GM19452 (cell line): Measurements from ENCODE around the gene SPPL2B.
"Not testable (repeated sequence)": the region's sequence is repeated elsewhere in the genome, so short reads cannot be mapped to it uniquely, and the experiment has no call there.

Source experiments
- ATAC-seq: cut with Tn5 transposase; IDR thresholded peaks from one replicate; pipeline ENCODE4 v1.9.1; 2021; ENCODE audit not compliant: unreplicated experiment

SPPL2B gene

DNA sequence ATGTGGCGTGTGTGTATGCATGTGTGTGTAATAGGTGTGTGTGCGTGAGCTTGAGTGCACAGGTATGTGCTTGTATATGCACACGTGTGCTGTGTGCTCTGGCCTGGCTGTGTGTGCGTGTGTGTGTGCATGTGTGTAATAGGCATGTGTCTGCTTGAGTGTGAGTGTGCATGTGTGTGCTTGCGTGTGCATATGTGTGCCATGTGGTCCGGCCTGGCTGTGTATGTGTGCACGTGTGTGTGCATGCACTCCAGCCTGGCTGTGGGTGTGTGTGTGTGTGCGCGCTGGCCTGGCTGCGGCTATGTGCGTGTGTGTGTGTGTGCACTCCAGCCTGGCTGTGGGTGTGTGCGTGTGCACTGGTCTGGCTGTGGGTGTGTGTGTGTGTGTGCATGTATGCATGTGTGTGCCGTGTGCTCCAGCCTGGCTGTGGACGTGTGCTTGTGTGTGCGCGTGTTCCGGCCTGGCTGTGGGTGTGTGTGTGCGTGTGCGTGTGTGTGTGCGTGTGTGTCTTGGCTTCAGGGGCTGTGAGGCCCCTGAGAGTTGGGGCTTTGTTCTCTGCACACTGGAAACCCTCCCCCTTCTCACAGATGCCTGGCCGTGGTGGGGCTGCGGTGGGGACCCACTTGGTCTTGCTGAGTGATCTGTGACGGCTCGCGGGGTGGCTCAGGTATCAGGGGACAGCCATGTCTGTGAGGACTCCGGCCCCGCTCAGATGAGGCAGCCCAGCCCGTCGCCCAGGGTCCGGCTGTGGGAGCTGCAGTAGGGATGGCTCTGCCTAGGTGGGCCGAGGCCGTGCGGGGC is 8.2 kb downstream of the SPPL2B start:
- no peak for ATAC-seq

GRCh38 chr19:2337329-2337707 is 8.8 kb downstream of the SPPL2B start:
- ATAC-seq: no peak

DNA sequence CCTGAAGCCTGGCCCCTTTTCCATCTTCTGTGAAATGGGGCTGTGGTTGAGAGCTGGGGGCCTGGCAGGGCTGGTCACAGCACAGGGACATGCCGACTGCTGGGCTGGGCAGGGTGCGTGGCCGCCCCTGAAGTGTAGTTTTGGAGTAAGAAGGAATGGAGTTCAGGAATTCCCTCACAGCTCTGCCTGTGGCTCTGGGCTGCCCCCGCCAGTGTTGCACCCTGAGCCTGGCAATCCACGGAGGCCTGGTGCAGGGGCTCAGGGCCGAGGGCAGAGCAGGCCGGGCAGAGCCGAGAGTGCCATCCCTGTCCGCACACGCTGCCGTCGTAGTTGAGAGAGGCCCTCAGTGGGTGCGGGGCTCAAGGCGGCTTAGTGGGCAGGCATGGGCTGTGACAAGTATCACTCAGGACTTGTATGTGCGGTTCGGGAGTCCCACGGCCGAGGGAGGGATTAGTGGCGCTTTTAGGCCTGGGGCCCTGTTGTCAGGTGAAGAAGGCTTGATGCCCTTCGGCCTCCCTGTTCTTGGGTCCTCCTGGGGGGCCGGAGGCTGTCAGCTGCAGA is 9.7 kb downstream of the SPPL2B start:
- no peak for ATAC-seq

GRCh38 chr19:2338751-2339643 is 10.5 kb downstream of the SPPL2B start:
- no peak for ATAC-seq

- ATAC-seq: no peak
Observed at GRCh38 chr19:2339644-2340310, 11.3 kb downstream of the SPPL2B start.

DNA sequence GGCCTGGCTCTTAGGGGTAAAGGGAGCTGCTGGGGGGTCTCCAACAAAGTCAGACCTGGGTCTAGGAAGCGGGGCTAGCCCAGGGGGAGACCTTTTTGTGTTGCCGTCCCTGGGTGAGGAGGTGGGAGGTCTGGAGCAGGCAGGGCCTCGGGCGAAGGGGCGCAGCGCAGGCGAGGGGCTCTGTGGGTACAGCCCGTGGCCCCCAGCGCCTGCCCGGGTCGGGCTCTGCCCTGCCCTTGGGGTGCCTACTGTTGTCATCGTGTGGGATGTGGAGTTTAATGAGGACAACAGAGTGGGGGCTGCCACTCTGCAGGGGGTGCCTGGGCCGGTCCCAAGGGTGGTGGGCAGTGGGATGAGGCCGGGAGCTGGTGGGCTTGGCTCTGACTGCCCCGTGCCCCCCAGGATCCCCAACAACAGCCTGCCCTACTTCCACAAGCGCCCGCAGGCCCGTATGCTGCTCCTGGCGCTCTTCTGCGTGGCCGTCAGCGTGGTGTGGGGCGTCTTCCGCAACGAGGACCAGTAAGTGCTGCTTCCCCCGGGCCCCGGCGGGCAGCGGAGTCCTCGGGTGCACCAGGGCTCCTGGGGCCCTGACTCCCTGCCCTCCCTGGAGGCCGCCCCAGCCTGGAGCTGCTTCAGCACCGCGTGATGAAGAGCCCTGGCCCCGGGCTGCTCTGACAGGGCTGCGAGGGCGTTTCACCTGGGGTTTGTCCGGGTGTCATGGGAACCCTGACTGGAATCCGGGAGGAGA is 12.2 kb downstream of the SPPL2B start:
- ATAC-seq: no peak

GRCh38 chr19:2341244-2341751 is 12.8 kb downstream of the SPPL2B start:
- ATAC-seq: no peak

GRCh38 chr19:2341982-2342381 is 13.5 kb downstream of the SPPL2B start:
- ATAC-seq: no peak

GRCh38 chr19:2342656-2343288 is 14.3 kb downstream of the SPPL2B start:
- no peak for ATAC-seq

GRCh38 chr19:2343289-2343982 is 15.0 kb downstream of the SPPL2B start:
- no peak for ATAC-seq

- no peak for ATAC-seq
Observed at GRCh38 chr19:2344381-2344870, 15.9 kb downstream of the SPPL2B start.

DNA sequence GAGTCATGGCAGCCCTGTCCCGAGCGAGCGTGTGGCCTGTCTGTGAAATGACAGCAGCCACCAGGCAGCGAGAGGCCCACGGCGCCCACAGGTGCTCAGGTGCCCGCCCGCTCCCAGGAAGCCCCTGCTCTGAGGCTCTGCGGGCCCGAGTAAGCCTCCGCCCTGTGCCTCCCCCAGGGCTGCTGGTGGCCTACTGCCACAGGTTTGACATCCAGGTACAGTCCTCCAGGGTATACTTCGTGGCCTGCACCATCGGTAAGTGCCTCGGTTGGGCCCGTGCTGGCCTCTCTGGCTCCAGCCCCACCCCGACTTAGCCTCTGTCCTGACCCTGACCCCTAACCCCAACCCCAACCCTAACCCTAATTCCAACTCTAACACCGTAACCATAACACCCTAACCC is 16.6 kb downstream of the SPPL2B start:
- ATAC-seq: no peak

DNA sequence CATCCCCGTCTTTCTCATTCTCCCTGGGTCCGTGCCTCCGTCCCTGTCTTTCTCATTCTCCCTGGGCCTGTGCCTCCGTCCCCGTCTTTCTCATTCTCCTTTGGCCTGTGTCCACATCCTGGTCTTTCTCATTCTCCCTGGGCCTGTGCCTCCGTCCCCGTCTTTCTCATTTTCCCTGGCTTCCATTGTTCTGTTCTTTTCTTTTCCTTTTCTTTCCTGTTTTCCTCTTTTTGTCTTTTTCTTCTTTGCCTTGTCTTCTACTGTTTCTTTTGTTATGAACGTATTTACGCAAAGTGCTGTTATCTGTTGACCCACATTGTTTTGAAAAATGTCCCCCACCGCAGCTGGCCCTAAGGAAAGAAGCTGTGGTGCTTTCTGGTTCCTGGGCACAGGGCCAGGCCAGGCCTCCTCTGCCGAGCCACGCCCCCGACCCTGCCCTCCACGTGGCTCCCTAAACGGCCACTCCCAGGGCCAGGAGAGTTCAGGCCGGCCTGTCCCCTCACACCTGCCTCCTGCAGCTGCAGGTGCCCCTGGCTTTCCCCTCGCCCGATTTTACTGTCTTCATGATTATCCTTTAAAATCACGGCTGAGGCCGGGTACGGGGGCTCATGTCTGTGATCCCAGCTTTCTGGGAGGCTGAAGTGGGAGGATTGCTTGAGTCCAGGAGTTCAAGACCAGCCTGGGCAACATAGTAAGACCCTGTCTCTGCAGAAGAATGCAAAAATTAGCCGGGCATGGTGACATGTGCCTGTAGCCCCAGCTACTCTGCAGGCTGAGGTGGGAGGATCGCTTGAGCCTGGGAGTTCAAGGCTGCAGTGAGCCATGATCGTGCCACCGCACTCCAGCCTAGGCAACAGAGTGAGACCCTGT is 17.5 kb downstream of the SPPL2B start:
- ATAC-seq: no peak

GRCh38 chr19:2349818-2350217 is 21.3 kb downstream of the SPPL2B start:
- ATAC-seq: not testable (repeated sequence)

DNA sequence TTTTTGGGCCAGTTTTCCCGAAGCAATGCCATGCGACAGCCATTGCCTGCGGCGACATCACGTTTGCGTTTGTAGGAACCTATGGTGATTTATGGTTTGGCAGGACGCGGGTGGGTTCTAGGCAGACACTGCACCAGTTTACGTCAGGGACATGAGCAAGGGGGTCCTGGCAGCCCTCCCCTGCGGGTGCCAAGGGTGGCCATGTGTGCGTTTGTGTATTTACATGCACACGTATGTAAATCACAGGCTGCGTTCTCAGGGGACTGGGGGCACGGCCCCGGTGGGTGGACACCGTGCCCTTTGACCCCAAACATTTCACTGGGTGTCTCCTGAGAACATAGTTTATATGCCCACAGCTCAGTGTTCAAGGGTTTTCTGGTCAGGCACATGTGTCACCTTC is 22.2 kb downstream of the SPPL2B start:
- no peak for ATAC-seq

- no peak for ATAC-seq
Observed at GRCh38 chr19:2351591-2351990, 23.1 kb downstream of the SPPL2B start.

DNA sequence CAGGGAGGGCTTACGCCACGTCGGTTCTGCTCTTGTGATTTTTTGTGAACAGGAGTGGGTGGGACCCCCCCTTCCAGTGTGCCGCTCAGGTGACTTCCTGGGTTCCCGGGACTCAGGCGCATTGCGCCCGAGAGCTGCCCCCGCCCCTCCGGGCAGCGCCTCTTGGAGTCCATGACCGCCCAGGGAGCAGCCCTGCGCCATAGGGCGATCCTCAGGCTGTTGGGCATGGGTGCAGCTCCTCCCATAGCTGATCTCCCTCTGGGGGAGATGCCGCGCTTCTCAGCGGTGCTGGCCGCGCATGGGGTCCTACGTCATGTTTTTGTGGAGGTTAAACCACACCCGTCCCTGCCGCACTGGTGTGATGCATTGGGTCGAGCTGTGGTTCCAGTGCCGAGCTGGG is 23.6 kb downstream of the SPPL2B start:
- no peak for ATAC-seq
